H9 (cell line): ENCODE data around the gene SEC61A1. TPM values are rescaled to one million over a fixed set of nuclear protein-coding genes. Genes with fewer than 3 reads are reported as not detected.

Experiments used
- DNase-seq: peaks from one replicate; pipeline ENCODE4 v3.0.0-alpha.2; 2017
- H2AFZ ChIP-seq: one replicate; pipeline ENCODE4 v1.6.1; 2013; ENCODE audit warnings: mild to moderate bottlenecking, low read length, control low read depth, moderate library complexity
- H2AK5ac ChIP-seq: 2 replicates; pipeline ENCODE4 v1.6.1; 2013; ENCODE audit warnings: low read length, control low read depth, mixed read lengths; ENCODE audit not compliant: insufficient read length
- H2BK120ac ChIP-seq: one replicate; pipeline ENCODE4 v1.6.1; 2013; ENCODE audit warnings: low read depth, mild to moderate bottlenecking, low read length, control low read depth, inconsistent platforms; ENCODE audit not compliant: poor library complexity, severe bottlenecking
- H2BK12ac ChIP-seq: 2 replicates; pipeline ENCODE4 v1.6.1; 2013; ENCODE audit warnings: low read length, control low read depth, mixed read lengths, low read depth; ENCODE audit not compliant: insufficient read length
- H2BK15ac ChIP-seq: 2 replicates; pipeline ENCODE4 v1.6.1; 2013; ENCODE audit warnings: low read depth, low read length, control low read depth
- H2BK20ac ChIP-seq: one replicate; pipeline ENCODE4 v1.6.1; 2013; ENCODE audit warnings: low read depth, mild to moderate bottlenecking, low read length, control low read depth, inconsistent platforms; ENCODE audit not compliant: poor library complexity, severe bottlenecking
- H2BK5ac ChIP-seq: 2 replicates; pipeline ENCODE4 v1.6.1; 2013; ENCODE audit warnings: low read length, control low read depth, mixed read lengths; ENCODE audit not compliant: insufficient read length
- H3K14ac ChIP-seq: 2 replicates; pipeline ENCODE4 v1.6.1; 2013; ENCODE audit warnings: low read length, control low read depth; ENCODE audit not compliant: insufficient read depth
- H3K18ac ChIP-seq: 2 replicates; pipeline ENCODE4 v1.6.1; 2013; ENCODE audit warnings: low read depth, mild to moderate bottlenecking, mixed read lengths, low read length, control low read depth; ENCODE audit not compliant: insufficient read length
- H3K23ac ChIP-seq: 2 replicates; pipeline ENCODE4 v1.6.1; 2013; ENCODE audit warnings: low read length, control low read depth, mixed read lengths, low read depth; ENCODE audit not compliant: insufficient read length
- H3K23me2 ChIP-seq: 2 replicates; pipeline ENCODE4 v1.6.1; 2013; ENCODE audit warnings: low read depth, mild to moderate bottlenecking, mixed read lengths, low read length, control low read depth; ENCODE audit not compliant: insufficient read length, poor library complexity, severe bottlenecking
- H3K27ac ChIP-seq: 2 replicates; pipeline ENCODE4 v1.5.1; 2013; ENCODE audit warnings: low read length, control low read depth, mixed read lengths, low read depth; ENCODE audit not compliant: insufficient read length
- H3K27me3 ChIP-seq: 2 replicates; pipeline ENCODE4 v1.6.1; 2013; ENCODE audit warnings: low read length, control low read depth, inconsistent platforms; ENCODE audit not compliant: insufficient read depth
- H3K4ac ChIP-seq: 2 replicates; pipeline ENCODE4 v1.6.1; 2013; ENCODE audit warnings: low read depth, mild to moderate bottlenecking, control low read depth, inconsistent platforms, low read length, moderate library complexity
- H3K4me1 ChIP-seq: 2 replicates; pipeline ENCODE4 v1.6.1; 2013; ENCODE audit warnings: low read length, control low read depth, inconsistent platforms; ENCODE audit not compliant: insufficient read depth
- H3K4me2 ChIP-seq: 2 replicates; pipeline ENCODE4 v1.6.1; 2013; ENCODE audit warnings: low read length, control low read depth, mixed read lengths; ENCODE audit not compliant: insufficient read length, insufficient read depth
- H3K56ac ChIP-seq: 2 replicates; pipeline ENCODE4 v1.6.1; 2013; ENCODE audit warnings: low read depth, mild to moderate bottlenecking, mixed read lengths, low read length, control low read depth; ENCODE audit not compliant: insufficient read length
- H3K79me1 ChIP-seq: 2 replicates; pipeline ENCODE4 v1.6.1; 2013; ENCODE audit warnings: low read depth, mild to moderate bottlenecking, moderate library complexity, low read length, control low read depth, inconsistent platforms; ENCODE audit not compliant: insufficient read depth, poor library complexity, severe bottlenecking
- H3K79me2 ChIP-seq: 2 replicates; pipeline ENCODE4 v1.6.1; 2013; ENCODE audit warnings: low read length, control low read depth, inconsistent platforms; ENCODE audit not compliant: insufficient read depth
- H3K9ac ChIP-seq: 2 replicates; pipeline ENCODE4 v1.6.1; 2013; ENCODE audit warnings: low read length, control low read depth, mixed read lengths; ENCODE audit not compliant: insufficient read length; ENCODE audit errors: extremely low read depth
- H3K9me3 ChIP-seq: one replicate; pipeline ENCODE4 v1.6.1; 2013; ENCODE audit warnings: low read depth, low read length, inconsistent platforms; ENCODE audit not compliant: control insufficient read depth
- H3T11ph ChIP-seq: one replicate; pipeline ENCODE4 v1.6.1; 2013; ENCODE audit warnings: mild to moderate bottlenecking, low read length, control low read depth, inconsistent platforms
- H4K20me1 ChIP-seq: one replicate; pipeline ENCODE4 v1.6.1; 2013; ENCODE audit not compliant: control insufficient read depth, insufficient read length, insufficient read depth
- H4K5ac ChIP-seq: 2 replicates; pipeline ENCODE4 v1.6.1; 2013; ENCODE audit warnings: low read depth, mild to moderate bottlenecking, mixed read lengths, low read length, control low read depth; ENCODE audit not compliant: insufficient read length
- H4K8ac ChIP-seq: replicated peaks from 2 replicates; pipeline ENCODE4 v1.6.1; 2013; ENCODE audit warnings: low read length, control low read depth, mixed read lengths, low read depth; ENCODE audit not compliant: insufficient read length
- H4K91ac ChIP-seq: 2 replicates; pipeline ENCODE4 v1.6.1; 2013; ENCODE audit warnings: low read depth, mild to moderate bottlenecking, moderate library complexity, mixed read lengths, low read length, control low read depth; ENCODE audit not compliant: insufficient read length
- H3K27ac Mint-ChIP-seq, 3 experiments: 2 replicates in 2 of 3; 3 replicates in 1 of 3; pipeline ENCODE4 v1.8.0; 2020 to 2021; ENCODE audit warnings: mixed read lengths in 3 of 3, mild to moderate bottlenecking in 1 of 3, moderate library complexity in 1 of 3
- H3K27me3 Mint-ChIP-seq: 2 replicates; pipeline ENCODE4 v1.8.0; 2021; ENCODE audit warnings: low read depth, mild to moderate bottlenecking, moderate library complexity, mixed read lengths
- H3K36me3 Mint-ChIP-seq, 3 experiments: 2 replicates in 2 of 3; 3 replicates in 1 of 3; pipeline ENCODE4 v1.8.0; 2020 to 2021; ENCODE audit warnings: low read depth in 3 of 3, mixed read lengths in 3 of 3; ENCODE audit not compliant: insufficient read depth in 1 of 3
- H3K4me1 Mint-ChIP-seq, 2 experiments: 2 replicates each; pipeline ENCODE4 v1.8.0; 2020; ENCODE audit warnings: mixed read lengths in 2 of 2
- H3K4me3 Mint-ChIP-seq, 2 experiments: 2 replicates in 1 of 2; 3 replicates in 1 of 2; pipeline ENCODE4 v1.8.0; 2020 to 2021; ENCODE audit warnings: mild to moderate bottlenecking in 2 of 2, mixed read lengths in 2 of 2, moderate library complexity in 1 of 2
- H3K9me3 Mint-ChIP-seq, 2 experiments: 2 replicates in 1 of 2; 3 replicates in 1 of 2; pipeline ENCODE4 v1.8.0; 2020; ENCODE audit warnings: mild to moderate bottlenecking in 2 of 2, mixed read lengths in 2 of 2, moderate library complexity in 1 of 2
- CTCF ChIP-seq: fragments of 200-600 bp; sonication (generic); conservative IDR thresholded peaks from 3 replicates; pipeline ENCODE4 v1.8.0; 2021; ENCODE audit warnings: antibody characterized with exemption, mild to moderate bottlenecking
- WGBS: extraction: QIAGEN DNeasy Blood & Tissue Kit; methylation state at CpG from one replicate; pipeline ENCODE4 v1.1.7; 2013; ENCODE audit warnings: missing lambda C conversion rate, low lambda C conversion rate, mixed read lengths; ENCODE audit not compliant: insufficient read length; ENCODE audit errors: extremely low coverage; 5-methylcytosine and 5-hydroxymethylcytosine counted together
- total RNA-seq: library from RNA; stranded (reverse); gene quantifications from 2 replicates; pipeline ENCODE4 v1.2.1, GENCODE V29; 2021

Gene SEC61A1
- total RNA-seq, 1 experiment from 2014 or later: 146 TPM

- H4K20me1 ChIP-seq: no peaks in the 10 kb centered on the region
- no peaks in the 10 kb centered on the region for H3K27me3 Mint-ChIP-seq
- no peak overlapping the region for H2BK20ac ChIP-seq
- no peak overlapping the region for H3K4me3 Mint-ChIP-seq
- H3K79me2 ChIP-seq: no peaks in the 10 kb centered on the region
- H3K56ac ChIP-seq: no peak overlapping the region
- peaks cover 19 to 24% of the 10 kb centered on the region in 2 experiments for H3K4me1 Mint-ChIP-seq
- no peak overlapping the region for H2AFZ ChIP-seq
- H3K18ac ChIP-seq: no peak overlapping the region
- no peak overlapping the region for H3K14ac ChIP-seq
- peaks cover 5% of the 10 kb centered on the region for H3K23me2 ChIP-seq
- H4K8ac ChIP-seq: no peak overlapping the region
- no peak overlapping the region for H2AK5ac ChIP-seq
- H3K9ac ChIP-seq: no peak overlapping the region
- H3K23ac ChIP-seq: no peak overlapping the region
- no peak overlapping the region for H2BK15ac ChIP-seq
- H4K5ac ChIP-seq: no peak overlapping the region
- no peak overlapping the region for H3K4ac ChIP-seq
- no peak overlapping the region for H2BK12ac ChIP-seq
- H3K79me1 ChIP-seq: no peaks in the 10 kb centered on the region
- no peak overlapping the region for H3K27ac ChIP-seq
- no peak overlapping the region for H4K91ac ChIP-seq
- H2BK5ac ChIP-seq: no peak overlapping the region
- WGBS: no CpG with 5 or more reads among the region's 12 CpGs
- no peaks in the 10 kb centered on the region for H3K36me3 Mint-ChIP-seq
- no peak overlapping the region for H3T11ph ChIP-seq
- no peak overlapping the region for H3K4me2 ChIP-seq
- no peaks in the 10 kb centered on the region; the same call in 1 of the 2 replicates for H3K4me1 ChIP-seq
- H3K27me3 ChIP-seq: no peaks in the 10 kb centered on the region
- no peak for DNase-seq
- no peaks in the 10 kb centered on the region for H3K9me3 ChIP-seq
- no peak overlapping the region; a peak in 1 of 7 replicates for H3K27ac Mint-ChIP-seq
- H2BK120ac ChIP-seq: no peak overlapping the region
- no peaks in the 10 kb centered on the region; a peak in 2 of 5 replicates for H3K9me3 Mint-ChIP-seq
- no peak for TF ChIP-seq CTCF
Observed at GRCh38 chr3:128009952-128010846, 42.0 kb upstream of the SEC61A1 start.
